Keratinocyte (primary cell): ENCODE measurements around the gene OBSCN. TPM values are rescaled to one million over a fixed set of nuclear protein-coding genes. Genes with fewer than 3 reads are reported as not detected.

Experiments used
- DNase-seq: peaks from one replicate; pipeline ENCODE4 v3.0.0-alpha.2; 2011; ENCODE audit warnings: low read depth, missing footprints, low spot score
- FAIRE-seq: peaks from 2 replicates; lab custom pipeline; 2011; peaks lifted over from hg19 to GRCh38; lab: Jason Lieb, UNC
- H2AFZ ChIP-seq: 2 replicates; pipeline ENCODE4 v1.6.0; 2012; ENCODE audit warnings: low read length, control low read depth, inconsistent platforms; ENCODE audit not compliant: control insufficient read depth
- H3K27ac ChIP-seq: 2 replicates; pipeline ENCODE4 v1.5.1; 2011; ENCODE audit warnings: low read length; ENCODE audit not compliant: control insufficient read depth, insufficient read depth
- H3K27me3 ChIP-seq: 3 replicates; pipeline ENCODE4 v1.6.0; 2011; ENCODE audit warnings: low read length; ENCODE audit not compliant: control insufficient read depth, insufficient read depth; ENCODE audit errors: extremely low read depth
- H3K36me3 ChIP-seq, 2 experiments: 2 replicates in 1 of 2; 3 replicates in 1 of 2; pipeline ENCODE4 v1.5.1; 2011; ENCODE audit warnings: low read length in 2 of 2, mild to moderate bottlenecking in 1 of 2; ENCODE audit not compliant: control insufficient read depth in 2 of 2, insufficient read depth in 2 of 2; ENCODE audit errors: extremely low read depth in 1 of 2
- H3K4me1 ChIP-seq: 3 replicates; pipeline ENCODE4 v1.5.1; 2011; ENCODE audit warnings: low read length; ENCODE audit not compliant: control insufficient read depth, insufficient read depth; ENCODE audit errors: extremely low read depth
- H3K4me2 ChIP-seq: 3 replicates; pipeline ENCODE4 v1.6.0; 2011; ENCODE audit warnings: low read depth, low read length; ENCODE audit not compliant: control insufficient read depth, insufficient read depth; ENCODE audit errors: extremely low read depth
- H3K4me3 ChIP-seq, 3 experiments: fragments of 200-600 bp in 1 of 3; sonication (generic) in 1 of 3; 2 replicates in 2 of 3; 3 replicates in 1 of 3; pipeline ENCODE4 v1.5.1; 2011 to 2016; ENCODE audit warnings: low read length in 3 of 3, mild to moderate bottlenecking in 3 of 3, control low read depth in 2 of 3, inconsistent platforms in 1 of 3, low read depth in 1 of 3, mixed read lengths in 1 of 3, mixed run types in 1 of 3, moderate library complexity in 1 of 3; ENCODE audit not compliant: control insufficient read depth in 2 of 3, insufficient read depth in 2 of 3; ENCODE audit errors: extremely low read depth in 1 of 3
- H3K79me2 ChIP-seq: 2 replicates; pipeline ENCODE4 v1.6.0; 2012; ENCODE audit warnings: low read length; ENCODE audit not compliant: control insufficient read depth, insufficient read depth
- H3K9ac ChIP-seq: 3 replicates; pipeline ENCODE4 v1.6.0; 2011; ENCODE audit warnings: low read length; ENCODE audit not compliant: control insufficient read depth, insufficient read depth; ENCODE audit errors: extremely low read depth
- H3K9me1 ChIP-seq: 3 replicates; pipeline ENCODE4 v1.6.0; 2011; ENCODE audit warnings: low read length; ENCODE audit not compliant: control insufficient read depth, insufficient read depth; ENCODE audit errors: extremely low read depth
- H3K9me3 ChIP-seq: 2 replicates; pipeline ENCODE4 v1.5.1; 2012; ENCODE audit warnings: low read depth, low read length; ENCODE audit not compliant: control insufficient read depth
- H4K20me1 ChIP-seq: 3 replicates; pipeline ENCODE4 v1.6.0; 2011; ENCODE audit warnings: low read length; ENCODE audit not compliant: control insufficient read depth, insufficient read depth; ENCODE audit errors: extremely low read depth
- CTCF ChIP-seq, 3 experiments: IDR thresholded peaks in 1 of 3; conservative IDR thresholded peaks in 1 of 3; optimal IDR thresholded peaks in 1 of 3; 2 replicates in 2 of 3; 3 replicates in 1 of 3; pipeline versions ENCODE3 to v1.5.1; 2011; ENCODE audit warnings: low read length in 3 of 3, mild to moderate bottlenecking in 3 of 3, moderate library complexity in 2 of 3, control low read depth in 1 of 3, inconsistent platforms in 1 of 3; ENCODE audit not compliant: insufficient read depth in 2 of 3; ENCODE audit errors: extremely low read depth in 1 of 3
- EZH2 ChIP-seq: IDR thresholded peaks from one replicate; pipeline ENCODE4 v1.6.1; 2012; ENCODE audit warnings: inconsistent platforms, mild to moderate bottlenecking, low read length, moderate library complexity
- dilution Hi-C: fragments of 300-500 bp; cut with MboI; formaldehyde crosslinking; loops from one replicate; pipeline ENCODE4 v1.7.0; 2020; ENCODE audit warnings: low sequenced_read_pairs; ENCODE audit not compliant: extremely low pct_ligation_motif_present
- polyA plus RNA-seq, 5 experiments: library from polyadenylated mRNA; depleted of rRNA in 3 of 5; stranded (reverse) in 3 of 5; stranded (forward) in 1 of 5; unstranded in 1 of 5; fragments of >200 nt; gene quantifications; 1 replicate in 1 of 5; 2 replicates in 3 of 5; 3 replicates in 1 of 5; pipeline versions ENCODE4 v1.2.1 to v1.2.3, GENCODE V29; 2011 to 2012; ENCODE audit warnings: missing spikeins in 2 of 5, low read depth in 1 of 5, low replicate concordance in 1 of 5

OBSCN gene
- polyA plus RNA-seq, 1 donor (not counting 4 experiments of a cell fraction or from before 2014, with no cell fraction given) = 1.8 TPM

GRCh38 chr1:228426518-228427175 lies 218.8 kb downstream of the OBSCN start:
- no peak for FAIRE-seq
- H3K9me1 ChIP-seq = no peaks in the 10 kb centered on the region

GRCh38 chr1:228428412-228428811 lies 220.6 kb downstream of the OBSCN start:
- H3K27me3 ChIP-seq = peaks cover 20% of the 10 kb centered on the region
- TF ChIP-seq CTCF (optimal IDR thresholded peaks at IDR 0.05 in 1 of 3, IDR thresholded peaks at IDR 0.05 in 1 of 3, conservative IDR thresholded peaks at IDR 0.05 in 1 of 3; ENCODE audit: extremely low read depth in 1 of 3, insufficient read depth in 2 of 3, low read length in 3 of 3) (no peak), EZH2 (no peak)

More at GRCh38 chr1:228426518-228427175, 218.8 kb downstream of the OBSCN start:
- Histone ChIP-seq H3K36me3 (no peaks in the 10 kb centered on the region), H3K27me3 (peaks cover 20% of the 10 kb centered on the region), H3K4me2 (no peak overlapping the region), H2AFZ (no peak overlapping the region), H3K4me3 (no peak overlapping the region), H3K9ac (no peak overlapping the region), H3K9me3 (no peaks in the 10 kb centered on the region), H3K27ac (no peak overlapping the region), H3K79me2 (no peaks in the 10 kb centered on the region), H3K4me1 (peaks cover 3% of the 10 kb centered on the region), H4K20me1 (no peaks in the 10 kb centered on the region)
- DNase-seq = no peak
- TF ChIP-seq CTCF (optimal IDR thresholded peaks at IDR 0.05 in 1 of 3, IDR thresholded peaks at IDR 0.05 in 1 of 3, conservative IDR thresholded peaks at IDR 0.05 in 1 of 3; ENCODE audit: extremely low read depth in 1 of 3, insufficient read depth in 2 of 3, low read length in 3 of 3) = no peak
- TF ChIP-seq EZH2 = no peak
- dilution Hi-C loops = no loop called here

More at GRCh38 chr1:228428412-228428811, 220.6 kb downstream of the OBSCN start:
- H4K20me1 ChIP-seq = no peaks in the 10 kb centered on the region
- H3K9me1 ChIP-seq = no peaks in the 10 kb centered on the region
- no peak overlapping the region for H3K4me2 ChIP-seq
- no peaks in the 10 kb centered on the region for H3K36me3 ChIP-seq
- H3K79me2 ChIP-seq = no peaks in the 10 kb centered on the region
- dilution Hi-C loops = no loop called here
- H2AFZ ChIP-seq = no peak overlapping the region
- no peak for DNase-seq
- peaks cover 3% of the 10 kb centered on the region for H3K4me1 ChIP-seq
- no peak for FAIRE-seq
- H3K27ac ChIP-seq = no peak overlapping the region
- no peaks in the 10 kb centered on the region for H3K9me3 ChIP-seq
- no peak overlapping the region for H3K4me3 ChIP-seq
- H3K9ac ChIP-seq = no peak overlapping the region

Other genes starting within 250 kb of the OBSCN start
- gene WNT3A, start 201.0 kb upstream of the OBSCN start, polyA plus RNA-seq = 0.07 to 0.15 TPM (median 0.07 TPM) in 3 replicates
- gene ARF1, start 125.3 kb upstream of the OBSCN start, polyA plus RNA-seq = 295 to 451 TPM (median 325 TPM) in 3 replicates
- 8.2 to 11.9 TPM (median 10.0 TPM) in 3 replicates for gene C1orf35, start 104.7 kb upstream of the OBSCN start, polyA plus RNA-seq
- gene MRPL55, start 98.7 kb upstream of the OBSCN start, polyA plus RNA-seq = 28.4 to 53.7 TPM (median 49.3 TPM) in 3 replicates
- 412 to 877 TPM (median 450 TPM) in 3 replicates for gene GUK1, start 67.8 kb upstream of the OBSCN start, polyA plus RNA-seq
- 0.37 to 0.63 TPM (median 0.58 TPM) in 3 replicates for gene GJC2, start 58.1 kb upstream of the OBSCN start, polyA plus RNA-seq
- gene IBA57, start 42.2 kb upstream of the OBSCN start, polyA plus RNA-seq = 1.5 to 3.4 TPM (median 2.8 TPM) in 3 replicates
- 9.9 to 14.8 TPM (median 11.8 TPM) in 3 replicates for gene TRIM11, start 198.8 kb downstream of the OBSCN start, polyA plus RNA-seq
- gene TRIM17, start 208.8 kb downstream of the OBSCN start, polyA plus RNA-seq = 0.14 to 0.53 TPM (median 0.24 TPM) in 3 replicates